Mammary epithelial cell (primary cell): ENCODE measurements around the gene F11R.

ENCODE experiments used
- CTCF ChIP-seq, 2 donors: IDR thresholded peaks in 1 of 2; conservative IDR thresholded peaks in 1 of 2; 2 replicates each; pipeline ENCODE4 v1.5.1; 2011 to 2012; ENCODE audit warnings: inconsistent platforms in 2 of 2, low read length in 2 of 2, mild to moderate bottlenecking in 2 of 2, control low read depth in 1 of 2, low read depth in 1 of 2; ENCODE audit not compliant: insufficient read depth in 1 of 2; ENCODE audit errors: extremely low read depth in 1 of 2
- EZH2 ChIP-seq: IDR thresholded peaks from 2 replicates; pipeline ENCODE4 v1.6.1; 2012; ENCODE audit warnings: low read length, inconsistent platforms, borderline replicate concordance

- TF ChIP-seq CTCF (conservative IDR thresholded peaks at IDR 0.05 in 1 of 2, IDR thresholded peaks at IDR 0.05 in 1 of 2; ENCODE audit: extremely low read depth in 1 of 2, insufficient read depth in 1 of 2, low read depth in 1 of 2, low read length in 2 of 2), result no peak
- TF ChIP-seq EZH2, result no peak
Measured at GRCh38 chr1:161069241-161069640, 48.3 kb upstream of the F11R start.
